ENCODE measurements around the gene LDLRAD2. TPM values are rescaled to one million over a fixed set of nuclear protein-coding genes. Genes with fewer than 3 reads are reported as not detected.

The LDLRAD2 gene
- total RNA-seq, 1 donor from 2014 or later = 1.1 TPM

GRCh38 chr1:21829294-21829693, 17.2 kb downstream of the LDLRAD2 start:
- Mint-ChIP-seq H3K27me3 (ENCODE audit: low read depth) (no peaks in the 10 kb centered on the region), H3K36me3 (peaks cover 47% of the 10 kb centered on the region), H3K9me3 (peaks cover 5% of the 10 kb centered on the region), H3K4me1 (no peaks in the 10 kb centered on the region), H3K27ac (no peak overlapping the region), H3K4me3 (no peak overlapping the region)
- DNase-seq (ENCODE audit: low spot score in 2 of 2, unreplicated experiment in 2 of 2) = no peak
- TF ChIP-seq CTCF (IDR thresholded peaks at IDR 0.05; ENCODE audit: unreplicated experiment) = no peak

DNA sequence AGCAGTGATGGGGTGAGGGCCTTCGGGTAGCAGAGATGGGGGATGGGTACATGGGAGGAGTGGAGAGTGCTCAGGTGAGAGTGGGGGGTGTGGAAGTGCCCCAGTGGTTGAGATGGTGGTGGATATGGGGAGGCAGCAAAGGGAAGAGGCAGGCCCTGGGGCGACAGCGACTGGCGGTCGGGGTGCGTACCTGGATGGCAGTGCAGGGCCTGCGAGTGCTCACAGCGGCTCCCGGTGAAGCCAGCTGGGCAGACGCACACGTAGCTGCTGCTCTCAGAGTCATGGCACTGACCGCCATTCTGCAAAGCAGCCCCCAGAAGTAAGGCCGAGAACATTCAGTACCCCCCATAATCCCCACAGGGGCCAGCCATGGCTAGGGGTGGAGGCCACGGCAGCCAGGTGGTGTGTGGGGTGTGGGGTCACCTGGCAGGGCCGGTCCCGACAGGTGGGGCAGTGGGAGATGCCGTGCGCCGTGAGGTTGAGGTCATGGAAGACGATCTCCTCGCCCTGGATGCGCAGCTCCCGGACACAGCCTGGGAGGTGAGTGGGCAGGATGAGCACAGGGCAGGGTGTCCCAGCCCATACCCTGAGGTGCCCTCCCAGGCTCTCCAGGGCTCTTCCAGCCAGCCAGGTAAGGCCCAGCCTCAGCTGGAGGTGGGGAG, 18.9 kb downstream of the LDLRAD2 start:
- Mint-ChIP-seq H3K27me3 (ENCODE audit: low read depth) (no peaks in the 10 kb centered on the region), H3K36me3 (peaks cover 60% of the 10 kb centered on the region), H3K27ac (no peak overlapping the region), H3K9me3 (peaks cover 15% of the 10 kb centered on the region), H3K4me1 (no peaks in the 10 kb centered on the region), H3K4me3 (no peak overlapping the region)
- TF ChIP-seq CTCF (IDR thresholded peaks at IDR 0.05; ENCODE audit: unreplicated experiment) = no peak
- no peak for DNase-seq (ENCODE audit: low spot score in 2 of 2, unreplicated experiment in 2 of 2)

DNA sequence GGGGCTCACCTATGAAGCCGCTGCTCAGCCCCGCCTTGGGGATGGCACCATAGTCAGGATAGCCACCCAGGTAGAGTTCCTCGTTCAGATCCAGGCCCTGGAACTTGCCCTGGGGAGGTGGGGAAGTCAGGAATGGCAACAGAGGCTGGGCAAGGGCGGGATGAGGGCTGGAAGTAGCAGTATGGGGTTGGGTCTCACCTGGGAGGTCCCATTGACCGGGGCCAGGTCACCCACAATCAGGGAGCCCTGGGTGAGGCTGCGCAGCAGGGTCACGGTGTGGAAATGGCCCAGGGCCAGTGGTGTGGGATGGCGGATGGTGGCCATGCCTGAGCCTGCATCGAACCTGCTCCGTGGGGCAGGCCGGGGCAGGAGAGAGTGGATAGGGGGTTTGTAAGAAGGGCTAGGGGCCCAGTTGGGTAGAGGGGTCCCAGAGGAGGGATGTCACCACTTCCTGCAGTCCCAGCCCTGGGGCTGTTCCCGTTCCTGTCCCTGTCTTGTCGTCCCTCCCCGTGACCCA, 19.4 kb downstream of the LDLRAD2 start:
- Mint-ChIP-seq H3K27me3 (ENCODE audit: low read depth) (no peaks in the 10 kb centered on the region), H3K4me1 (no peaks in the 10 kb centered on the region), H3K36me3 (peaks cover 56% of the 10 kb centered on the region), H3K9me3 (peaks cover 15% of the 10 kb centered on the region), H3K4me3 (no peak overlapping the region), H3K27ac (no peak overlapping the region)
- TF ChIP-seq CTCF (IDR thresholded peaks at IDR 0.05; ENCODE audit: unreplicated experiment) = no peak
- DNase-seq (ENCODE audit: low spot score in 2 of 2, unreplicated experiment in 2 of 2) = no peak

- Mint-ChIP-seq H3K27ac (no peak overlapping the region), H3K36me3 (peaks cover 56% of the 10 kb centered on the region), H3K9me3 (peaks cover 15% of the 10 kb centered on the region), H3K27me3 (ENCODE audit: low read depth) (no peaks in the 10 kb centered on the region), H3K4me1 (no peaks in the 10 kb centered on the region), H3K4me3 (no peak overlapping the region)
- no peak for DNase-seq (ENCODE audit: low spot score in 2 of 2, unreplicated experiment in 2 of 2)
- TF ChIP-seq CTCF (IDR thresholded peaks at IDR 0.05; ENCODE audit: unreplicated experiment) = no peak
Observed at GRCh38 chr1:21833392-21833976, 21.4 kb downstream of the LDLRAD2 start.

GRCh38 chr1:21834094-21834493, 22.0 kb downstream of the LDLRAD2 start:
- H3K36me3 Mint-ChIP-seq = peaks cover 59% of the 10 kb centered on the region

More at GRCh38 chr1:21834094-21834493, 22.0 kb downstream of the LDLRAD2 start:
- Mint-ChIP-seq H3K4me3 (no peak overlapping the region), H3K4me1 (no peaks in the 10 kb centered on the region), H3K27ac (no peak overlapping the region), H3K27me3 (ENCODE audit: low read depth) (no peaks in the 10 kb centered on the region), H3K9me3 (peaks cover 15% of the 10 kb centered on the region)
- no peak for TF ChIP-seq CTCF (IDR thresholded peaks at IDR 0.05; ENCODE audit: unreplicated experiment)
- no peak for DNase-seq (ENCODE audit: low spot score in 2 of 2, unreplicated experiment in 2 of 2)
